ENCODE measurements around the gene EEPD1. TPM values are rescaled to one million over a fixed set of nuclear protein-coding genes. Genes with fewer than 3 reads are reported as not detected.

Gene EEPD1
- total RNA-seq, 1 donor from 2014 or later, result 10.8 TPM

GRCh38 chr7:36346260-36346831, 193.3 kb downstream of the EEPD1 start:
- no peak for TF ChIP-seq CTCF (conservative IDR thresholded peaks at IDR 0.05; ENCODE audit: low read depth, low read length)
- H3K4me3 ChIP-seq (ENCODE audit: low read depth, low read length), result no peak overlapping the region
- DNase-seq (ENCODE audit: low read depth), result no peak

DNA sequence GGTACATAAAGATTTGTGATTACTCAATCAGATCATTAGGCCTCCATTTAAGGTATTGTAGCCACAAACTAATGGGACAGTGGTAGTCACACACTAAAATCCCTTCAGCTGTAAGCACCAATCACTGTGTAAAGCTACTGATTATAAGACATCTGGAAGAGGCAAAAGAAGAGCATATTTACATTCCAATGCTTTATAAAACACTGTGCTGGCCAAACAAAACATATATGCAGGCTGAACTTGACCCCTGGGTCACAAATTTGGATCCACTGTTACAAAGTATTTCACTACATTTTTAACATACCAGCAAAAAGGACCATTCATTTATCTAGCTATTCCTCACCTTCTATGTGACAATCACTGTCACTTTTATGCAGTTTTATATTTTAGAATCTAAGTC, 195.2 kb downstream of the EEPD1 start:
- no peak for DNase-seq (ENCODE audit: low read depth)

DNA sequence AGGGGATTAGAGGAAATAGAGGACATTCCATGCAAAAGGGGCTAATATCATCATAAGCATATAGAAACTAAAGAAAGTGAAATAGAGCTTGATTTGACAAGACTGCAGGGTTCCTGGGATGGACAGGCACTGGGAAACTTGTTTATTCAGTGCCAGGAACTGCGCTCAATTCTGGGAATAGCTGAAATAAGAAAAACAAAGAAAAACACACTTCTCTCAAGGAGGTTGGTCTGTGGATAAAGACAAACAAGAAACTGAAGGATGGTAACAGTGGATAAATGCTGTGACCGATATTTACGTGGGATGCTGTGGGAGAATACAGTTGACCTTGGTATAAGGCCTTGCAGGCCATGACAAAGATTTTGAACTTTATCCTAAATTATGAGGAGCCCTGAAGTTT, 195.7 kb downstream of the EEPD1 start:
- no peak for DNase-seq (ENCODE audit: low read depth)
- no peak overlapping the region for H3K4me3 ChIP-seq (ENCODE audit: low read depth, low read length)
- TF ChIP-seq CTCF (conservative IDR thresholded peaks at IDR 0.05; ENCODE audit: low read depth, low read length), result no peak

More for the DNA sequence above, 195.2 kb downstream of the EEPD1 start:
- no peak for TF ChIP-seq CTCF (conservative IDR thresholded peaks at IDR 0.05; ENCODE audit: low read depth, low read length)
- no peak overlapping the region for H3K4me3 ChIP-seq (ENCODE audit: low read depth, low read length)

DNA sequence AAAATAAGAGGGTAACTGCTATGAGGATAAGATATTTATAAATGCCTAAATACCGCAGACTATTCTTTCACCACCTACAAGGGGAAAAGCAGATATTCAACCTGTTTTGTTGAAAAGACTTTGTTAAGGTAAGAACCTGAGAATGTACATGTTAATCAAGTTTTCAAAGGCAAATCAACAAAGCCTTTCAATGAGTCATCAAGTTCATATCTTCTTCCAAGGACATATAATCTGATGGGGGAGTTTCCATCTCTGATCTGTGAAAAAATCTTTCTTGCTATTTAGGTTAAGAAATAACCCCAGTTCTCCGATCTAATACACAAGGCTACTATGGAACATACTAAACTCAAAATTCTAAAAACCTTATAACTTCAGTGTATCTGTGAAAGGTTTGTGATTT, 196.6 kb downstream of the EEPD1 start:
- DNase-seq (ENCODE audit: low read depth), result no peak
- TF ChIP-seq CTCF (conservative IDR thresholded peaks at IDR 0.05; ENCODE audit: low read depth, low read length), result no peak
- H3K4me3 ChIP-seq (ENCODE audit: low read depth, low read length), result no peak overlapping the region

Other genes starting within 250 kb of the EEPD1 start
- 155 and 187 TPM in 2 replicates for gene ANLN, start 236.6 kb downstream of the EEPD1 start, total RNA-seq

All from epithelial cell of proximal tubule (primary cell).